GM18858 (cell line): ENCODE results near the gene FIZ1.

Source experiments
- ATAC-seq: cut with Tn5 transposase; IDR thresholded peaks from one replicate; pipeline ENCODE4 v1.9.1; 2021; ENCODE audit not compliant: unreplicated experiment

The FIZ1 gene

GRCh38 chr19:55544014-55544413 is 55.3 kb downstream of the FIZ1 start:
- ATAC-seq, result no peak

GRCh38 chr19:55543567-55543966 is 55.8 kb downstream of the FIZ1 start:
- ATAC-seq, result no peak

GRCh38 chr19:55542292-55542855 is 56.9 kb downstream of the FIZ1 start:
- no peak for ATAC-seq
